HG03442 (cell line): Measurements from ENCODE around the gene SULT2B1.
"Not testable (repeated sequence)": the region's sequence is repeated elsewhere in the genome, so short reads cannot be mapped to it uniquely, and the experiment has no call there.

Experiments used
- ATAC-seq: cut with Tn5 transposase; IDR thresholded peaks from one replicate; pipeline ENCODE4 v1.9.1; 2021; ENCODE audit warnings: mild to moderate bottlenecking, moderate library complexity; ENCODE audit not compliant: unreplicated experiment

Gene SULT2B1

GRCh38 chr19:48524732-48525131, 27.2 kb upstream of the SULT2B1 start:
- no peak for ATAC-seq

DNA sequence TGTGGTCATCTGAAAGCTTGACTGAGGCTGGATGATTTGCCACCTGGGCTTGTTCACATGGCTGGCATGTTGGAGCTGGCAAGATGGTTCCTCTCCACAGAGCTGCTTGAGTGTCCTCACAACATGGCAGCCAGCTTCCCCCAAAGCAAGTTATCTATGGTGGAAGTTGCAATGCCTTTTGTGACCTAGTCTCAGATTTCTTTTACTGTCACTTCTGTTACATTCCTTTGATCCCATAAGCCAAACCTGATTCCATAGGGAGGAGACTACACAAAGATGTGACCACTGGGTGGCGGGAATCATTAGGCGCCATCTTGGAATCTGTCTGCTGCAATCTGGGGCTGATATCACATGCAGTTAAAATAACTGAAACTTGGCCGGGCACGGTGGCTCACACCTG, 22.8 kb upstream of the SULT2B1 start:
- no peak for ATAC-seq

DNA sequence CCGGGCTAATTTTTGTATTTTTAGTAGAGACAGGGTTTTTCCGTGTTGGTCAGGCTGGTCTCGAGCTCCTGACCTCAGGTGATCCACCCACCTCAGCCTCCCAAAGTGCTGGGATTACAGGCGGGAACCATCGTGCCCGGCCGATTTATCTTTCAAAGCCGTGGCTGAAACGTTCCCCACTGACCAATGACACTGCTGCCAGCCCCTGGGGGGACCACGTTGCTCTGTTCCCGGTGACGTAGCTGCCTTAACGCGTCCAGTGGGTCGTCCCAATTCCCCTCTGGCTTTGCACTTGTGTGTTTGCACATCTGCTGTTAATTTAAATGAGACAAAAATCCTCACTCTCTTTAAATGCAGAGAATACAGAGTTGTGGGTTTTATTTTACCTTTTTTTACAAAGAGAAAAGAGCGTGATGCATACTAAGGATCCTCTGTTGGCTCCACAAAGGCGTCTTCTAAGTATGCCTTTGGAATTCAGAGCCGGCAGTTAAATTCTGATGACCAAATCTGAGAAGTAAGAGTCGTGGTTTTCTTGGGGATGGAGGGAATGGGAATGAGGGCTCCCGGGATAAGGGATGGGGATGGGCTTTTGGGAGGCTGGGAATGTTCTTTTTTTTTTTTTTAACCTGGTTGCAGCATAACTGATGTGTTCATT, 21.8 kb upstream of the SULT2B1 start:
- no peak for ATAC-seq

- no peak for ATAC-seq
Measured at GRCh38 chr19:48530770-48531169, 21.2 kb upstream of the SULT2B1 start.

- ATAC-seq = no peak
Measured at GRCh38 chr19:48533770-48534169, 18.2 kb upstream of the SULT2B1 start.

- ATAC-seq = no peak
Measured at GRCh38 chr19:48537541-48537940, 14.4 kb upstream of the SULT2B1 start.

DNA sequence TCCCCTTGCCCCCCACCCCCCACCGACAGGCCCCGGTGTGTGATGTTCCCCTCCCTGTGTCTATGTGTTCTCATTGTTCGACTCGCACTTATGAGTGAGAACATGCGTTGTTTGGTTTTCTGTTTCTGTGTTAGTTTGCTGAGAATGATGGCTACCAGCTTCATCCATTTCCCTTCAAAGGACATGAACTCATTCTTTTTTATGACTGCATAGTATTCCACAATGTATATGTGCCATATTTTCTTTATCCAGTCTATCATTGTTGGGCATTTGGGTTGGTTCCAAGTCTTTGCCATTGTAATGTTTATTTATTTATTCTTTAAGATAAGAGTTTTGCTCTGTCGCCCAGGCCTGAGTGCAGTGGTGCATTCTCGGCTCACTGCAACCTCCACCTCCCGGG, 13.9 kb upstream of the SULT2B1 start:
- not testable (repeated sequence) for ATAC-seq

- ATAC-seq = no peak
Measured at GRCh38 chr19:48539503-48540096, 12.4 kb upstream of the SULT2B1 start.

DNA sequence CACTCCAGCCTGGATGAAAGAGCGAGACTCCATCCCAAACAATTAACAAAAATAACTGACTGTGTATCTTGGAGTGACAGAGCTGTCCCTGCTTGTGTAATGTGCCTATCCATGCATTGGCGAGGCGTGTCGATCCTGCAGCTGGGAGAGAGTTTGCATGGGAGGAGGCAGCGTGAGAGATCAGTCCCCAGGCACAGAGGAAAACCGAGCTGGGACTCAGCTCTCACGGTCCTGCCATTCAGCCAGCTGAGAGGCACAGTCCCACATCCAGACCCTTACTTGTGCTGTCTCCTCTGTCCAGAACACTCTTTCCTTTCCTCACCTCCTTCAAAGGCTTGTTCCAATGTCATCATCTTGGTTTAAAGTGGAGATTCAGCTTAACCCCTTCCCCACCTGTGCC, 11.9 kb upstream of the SULT2B1 start:
- no peak for ATAC-seq

GRCh38 chr19:48541813-48542212, 10.2 kb upstream of the SULT2B1 start:
- no peak for ATAC-seq

DNA sequence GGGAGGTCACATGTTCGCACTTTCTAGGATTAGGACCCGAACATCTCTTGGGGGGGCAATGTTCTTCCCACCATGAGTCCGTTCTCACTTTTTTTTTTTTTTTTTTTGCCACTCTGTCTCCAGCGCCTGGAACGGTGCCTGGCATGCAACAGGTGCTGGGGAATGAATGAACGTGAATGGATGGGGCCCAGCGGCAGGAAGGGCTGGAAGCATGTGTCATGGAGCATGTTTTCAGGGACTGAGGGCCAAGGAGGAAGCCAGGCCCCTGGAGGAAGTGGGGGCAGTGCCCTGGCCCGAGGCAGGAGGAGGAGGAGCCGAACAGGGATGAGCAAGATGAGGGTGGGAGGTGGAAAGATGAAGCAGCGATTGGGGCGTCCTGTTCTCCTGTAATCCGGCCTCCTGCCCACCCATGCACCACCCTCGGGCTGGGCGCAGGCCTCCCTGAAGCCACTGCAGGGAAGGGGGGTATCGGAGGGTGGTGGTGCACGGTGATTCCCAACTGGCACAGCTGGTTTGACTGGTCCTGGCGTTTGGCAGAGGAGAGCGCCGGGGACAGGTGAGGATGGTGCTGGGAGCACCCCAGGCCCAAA, 8.8 kb upstream of the SULT2B1 start:
- ATAC-seq = no peak

DNA sequence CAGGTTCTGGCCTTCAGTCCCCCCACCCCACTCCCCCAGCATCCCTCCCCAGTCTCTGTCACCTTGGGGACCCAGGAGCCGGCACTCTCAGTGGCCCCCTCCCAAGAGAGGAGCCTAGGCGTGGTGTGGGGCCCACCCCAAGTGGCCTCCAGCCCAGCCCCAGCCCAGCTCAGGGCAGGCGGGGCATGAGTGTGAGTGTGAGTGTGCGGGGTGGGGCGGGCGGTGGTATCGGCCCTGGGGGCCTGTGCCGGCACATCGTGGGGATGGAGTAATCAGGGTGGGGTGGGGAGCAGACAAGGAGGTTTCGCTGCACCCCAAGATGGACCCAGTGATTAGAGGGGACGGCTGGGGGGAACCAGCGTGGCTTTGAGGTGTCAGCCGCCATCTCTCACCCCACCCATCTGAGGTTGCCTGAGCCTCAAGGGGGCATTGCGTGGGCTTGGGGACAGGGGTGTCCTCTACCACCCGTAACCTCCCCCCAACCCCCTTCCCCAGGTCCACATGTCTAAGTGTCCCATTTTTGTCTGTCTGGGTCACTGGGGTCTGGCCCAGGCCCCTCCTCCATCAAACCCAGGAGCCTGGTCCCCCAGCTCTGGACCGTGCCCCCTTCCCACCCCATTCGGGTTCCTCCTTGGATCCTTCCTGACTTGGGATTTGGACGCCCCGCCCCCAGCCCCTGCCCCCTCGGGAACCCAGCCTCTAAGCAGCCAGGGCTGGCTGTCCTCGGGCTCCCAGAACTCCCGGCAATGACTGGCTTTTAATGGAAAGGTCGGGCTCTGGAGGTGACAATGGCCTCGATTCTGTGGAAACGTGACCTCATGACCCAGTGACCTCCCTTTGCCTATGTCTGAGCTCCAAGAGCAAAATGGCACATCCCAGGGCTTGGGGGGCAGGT, 6.9 kb upstream of the SULT2B1 start:
- ATAC-seq = no peak

GRCh38 chr19:48547722-48548121, 4.2 kb upstream of the SULT2B1 start:
- ATAC-seq = no peak

- ATAC-seq = no peak
Measured at GRCh38 chr19:48548253-48548911, 3.6 kb upstream of the SULT2B1 start.

DNA sequence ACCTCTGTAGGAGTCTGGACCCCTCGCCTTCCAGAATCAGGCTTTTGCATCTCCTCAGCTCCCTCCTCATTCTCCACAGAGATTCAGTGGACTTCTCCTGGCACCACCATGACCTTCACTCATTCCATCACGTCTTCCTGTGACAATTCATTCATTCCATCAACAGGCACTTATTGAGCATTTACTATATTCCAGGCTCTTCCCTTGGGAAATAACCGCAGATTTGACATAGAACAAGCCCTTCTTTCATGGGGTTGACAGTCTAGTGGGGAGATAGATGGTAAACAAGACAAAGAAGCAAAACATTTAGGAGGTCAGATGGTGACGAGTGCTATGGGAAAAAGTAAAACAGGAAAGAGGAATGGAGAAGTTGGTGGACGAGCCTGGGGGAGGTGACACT, 2.6 kb upstream of the SULT2B1 start:
- ATAC-seq = no peak

- no peak for ATAC-seq
Measured at GRCh38 chr19:48552406-48553322, 692 bp downstream of the SULT2B1 start.

- no peak for ATAC-seq
Measured at GRCh38 chr19:48553676-48554384, 1.9 kb downstream of the SULT2B1 start.

DNA sequence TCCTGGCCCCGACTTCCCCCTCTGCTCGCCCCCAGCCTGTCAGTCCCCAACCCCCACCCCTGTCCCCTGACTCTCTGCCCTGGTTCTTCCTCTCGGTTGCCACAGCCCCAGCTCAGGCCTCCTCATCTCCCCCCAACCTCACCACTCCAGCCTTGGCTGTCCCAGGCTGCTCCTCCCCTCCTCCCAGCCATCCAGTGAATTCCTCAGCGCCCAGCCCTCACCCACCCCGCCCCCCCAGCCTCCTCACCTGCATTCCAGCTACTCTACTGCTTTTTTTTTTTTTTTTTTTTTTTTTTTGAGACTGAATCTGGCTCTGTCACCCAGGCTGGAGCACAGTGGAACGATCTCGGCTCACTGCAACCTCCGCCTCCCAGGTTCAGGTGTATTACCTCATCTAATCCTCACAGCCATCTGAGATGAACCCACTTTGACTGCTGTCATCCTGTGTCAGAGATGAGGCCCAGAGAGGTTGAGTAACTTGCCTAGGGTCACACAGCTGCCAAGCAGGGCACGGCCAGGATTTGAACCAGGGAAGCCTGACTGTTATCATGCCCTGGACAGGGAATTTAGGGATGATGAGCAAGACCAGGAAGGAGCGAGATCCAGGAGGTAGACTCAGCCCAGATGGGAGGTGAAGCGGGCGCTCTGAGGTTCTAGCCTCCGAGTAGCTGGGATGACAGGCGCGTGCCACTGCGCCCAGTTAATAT, 2.6 kb downstream of the SULT2B1 start:
- ATAC-seq = no peak

GRCh38 chr19:48556163-48556562, 4.2 kb downstream of the SULT2B1 start:
- ATAC-seq = no peak
